Upper lobe of left lung (tissue), 6 donors: ENCODE results near the gene ACOX2. TPM values are rescaled to one million over a fixed set of nuclear protein-coding genes. Genes with fewer than 3 reads are reported as not detected.

Experiments used
- ATAC-seq, 2 donors: fragments of 200-7000 bp; cut with Tn5 transposase; one replicate each; pipeline ENCODE4 v1.9.1; 2022; ENCODE audit warnings: mild to moderate bottlenecking in 2 of 2, moderate library complexity in 2 of 2; ENCODE audit not compliant: low FRiP score in 2 of 2
- DNase-seq, 2 donors: peaks; one replicate each; pipeline ENCODE4 v3.0.0-alpha.2; 2019 to 2020
- H3K27ac ChIP-seq, 4 donors: fragments of 200-600 bp; sonication (generic); one replicate each; pipeline ENCODE4 v1.5.1; 2016 to 2019
- H3K27me3 ChIP-seq, 4 donors: fragments of 200-600 bp; sonication (generic); one replicate each; pipeline ENCODE4 v1.5.1; 2017 to 2019
- H3K36me3 ChIP-seq, 4 donors: fragments of 200-600 bp; sonication (generic); one replicate each; pipeline ENCODE4 v1.5.1; 2016 to 2019
- H3K4me1 ChIP-seq, 4 donors: fragments of 200-600 bp; sonication (generic); one replicate each; pipeline ENCODE4 v1.5.1; 2018 to 2019
- H3K4me3 ChIP-seq, 4 donors: fragments of 200-600 bp; sonication (generic); one replicate each; pipeline ENCODE4 v1.5.1; 2017 to 2019; ENCODE audit warnings: mild to moderate bottlenecking in 2 of 4, moderate library complexity in 1 of 4
- H3K9me3 ChIP-seq, 4 donors: fragments of 200-600 bp; sonication (generic); one replicate each; pipeline ENCODE4 v1.5.1; 2018 to 2019
- CTCF ChIP-seq, 6 experiments: fragments of 450-650 bp in 4 of 6; fragments of 200-600 bp in 2 of 6; sonication (generic) in 2 of 6; IDR thresholded peaks; one replicate each; pipeline ENCODE4 v1.5.1; 2016 to 2019; ENCODE audit warnings: antibody characterized with exemption in 6 of 6
- EP300 ChIP-seq, 4 donors: sonication (generic); formaldehyde crosslinking; IDR thresholded peaks; one replicate each; pipeline ENCODE4 v1.5.1; 2017; ENCODE audit warnings: antibody characterized with exemption in 4 of 4, control low read depth in 2 of 4
- POLR2A ChIP-seq, 4 donors: fragments of 450-650 bp; IDR thresholded peaks; one replicate each; pipeline ENCODE4 v1.5.1; 2016 to 2017; ENCODE audit warnings: antibody characterized with exemption in 4 of 4, mild to moderate bottlenecking in 2 of 4
- POLR2AphosphoS5 ChIP-seq, 2 donors: sonication (generic); formaldehyde crosslinking; IDR thresholded peaks; one replicate each; pipeline ENCODE4 v1.5.1; 2017; ENCODE audit warnings: antibody characterized with exemption in 2 of 2
- WGBS, 2 donors: methylation state at CpG; one replicate each; pipeline ENCODE4 v1.1.5; 2017 to 2018; 5-methylcytosine and 5-hydroxymethylcytosine counted together
- total RNA-seq, 6 donors: library from RNA; depleted of rRNA in 4 of 6; stranded (reverse); fragments of >200 nt in 4 of 6; gene quantifications; one replicate each; pipeline versions ENCODE4 v1.1.0 to v1.2.1, GENCODE V29; 2016 to 2021
- donor health status: DM: no; HTN: no; CAD: no; lungs with moderate emphysema.
- donor health status: DM: no; HTN: yes; CAD: no; lungs with severe emphysema.

The ACOX2 gene
- total RNA-seq, 6 donors from 2014 or later = 5.2 to 32.5 (median 15.8) TPM

DNA sequence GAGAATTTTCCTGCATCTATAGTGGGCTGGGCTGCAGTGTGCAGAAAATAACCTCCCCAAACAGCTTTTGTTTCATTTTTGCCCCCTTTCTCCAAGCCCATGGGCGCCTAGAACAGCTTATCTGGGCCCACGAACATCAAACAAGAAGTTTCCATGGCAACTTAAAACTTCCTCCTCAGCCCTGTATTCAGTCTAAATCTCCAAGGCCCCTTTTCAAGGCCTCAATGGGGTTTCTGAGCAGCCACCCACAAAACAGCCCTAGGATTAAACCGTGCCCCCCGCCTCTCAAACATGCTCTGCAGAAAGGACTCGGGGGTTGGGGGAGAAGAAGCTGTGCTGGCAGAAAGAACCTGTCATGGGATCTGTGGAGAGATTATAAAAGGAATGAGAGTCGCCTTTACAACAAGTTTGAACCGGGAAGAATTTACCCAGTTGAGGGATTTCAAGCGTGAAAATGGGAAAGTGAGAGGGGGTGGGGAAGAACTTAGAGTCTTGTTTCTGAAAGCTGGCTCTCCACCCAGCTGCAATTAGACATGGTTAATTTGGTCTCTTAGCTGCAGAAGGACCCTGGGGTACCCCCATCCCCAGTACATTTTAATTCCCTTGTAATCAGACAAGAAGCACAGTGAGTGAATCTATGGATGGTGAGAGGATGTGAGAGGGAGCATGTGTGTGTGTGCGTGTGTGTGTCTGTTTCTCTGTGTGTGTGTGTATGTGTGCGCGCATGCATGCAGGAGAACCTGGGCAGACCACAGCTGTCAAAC lies 44.5 kb upstream of the ACOX2 start:
- ATAC-seq (no peak), DNase-seq (no peak)
- Histone ChIP-seq H3K27ac (peak overlapping the region in 1 of 4 donors; percentile 20), H3K27me3 (peaks cover 0 to 5% (median 0%) of the 10 kb centered on the region in 4 donors), H3K9me3 (no peaks in the 10 kb centered on the region), H3K36me3 (no peaks in the 10 kb centered on the region), H3K4me1 (peaks cover 15 to 19% (median 16%) of the 10 kb centered on the region in 4 donors), H3K4me3 (no peak overlapping the region)
- TF ChIP-seq EP300 (IDR thresholded peaks at IDR 0.05) = no peak
- no peak for TF ChIP-seq POLR2A (IDR thresholded peaks at IDR 0.05)
- TF ChIP-seq CTCF (IDR thresholded peaks at IDR 0.05) = no peak
- no peak for TF ChIP-seq POLR2AphosphoS5 (IDR thresholded peaks at IDR 0.05)
- 67 to 68% methylated on average over 11 of the region's 11 CpGs for WGBS, 2 donors

DNA sequence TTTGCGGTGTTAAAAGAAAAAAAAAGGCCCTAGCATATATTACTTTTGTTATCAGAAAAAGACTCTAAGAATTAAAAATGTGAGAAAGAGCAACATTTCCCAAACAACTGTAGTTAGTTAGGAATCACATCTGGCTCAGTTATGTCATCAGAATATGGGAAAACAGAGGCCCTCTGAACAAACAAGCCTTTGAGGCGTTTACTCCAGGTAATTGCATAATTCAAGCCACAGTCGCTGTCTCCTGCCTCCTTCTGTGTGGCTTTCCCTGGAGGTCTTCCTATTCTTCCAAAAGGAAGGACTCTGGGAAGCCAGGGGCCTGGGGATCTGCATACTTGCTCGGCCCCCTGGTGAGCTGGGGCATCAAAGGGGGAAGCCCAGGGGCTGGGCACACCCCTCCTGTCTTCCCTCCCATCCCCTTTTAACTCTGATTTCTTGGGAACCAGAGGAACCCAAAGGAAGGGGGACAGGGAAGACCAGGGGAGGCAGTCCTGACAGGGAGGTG lies 43.9 kb upstream of the ACOX2 start:
- H3K27ac ChIP-seq = peak overlapping the region in 1 of 4 donors; percentile 20

DNA sequence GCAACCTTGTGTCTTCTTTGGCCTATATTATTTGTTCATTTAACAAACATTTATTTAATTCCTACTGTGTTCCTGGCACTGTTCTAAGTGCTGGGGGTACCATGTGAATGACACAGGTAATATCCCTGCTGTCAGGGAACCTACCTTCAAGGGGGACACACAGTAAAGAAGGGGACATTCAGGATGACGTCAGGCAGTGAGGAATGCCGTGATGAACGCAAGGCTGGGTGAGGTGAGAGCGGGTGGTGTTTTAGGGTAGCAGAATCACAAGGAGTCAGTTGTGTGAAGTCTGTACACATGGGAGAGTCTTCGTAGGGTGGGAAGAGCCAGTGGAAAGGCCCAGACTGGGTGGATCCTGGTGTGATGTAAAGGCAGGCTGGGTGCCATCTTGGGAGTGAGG lies 41.9 kb upstream of the ACOX2 start:
- H3K4me3 ChIP-seq = no peak overlapping the region
- no peak for TF ChIP-seq POLR2AphosphoS5 (IDR thresholded peaks at IDR 0.05)
- no peak for TF ChIP-seq POLR2A (IDR thresholded peaks at IDR 0.05)
- TF ChIP-seq CTCF (IDR thresholded peaks at IDR 0.05) = no peak
- TF ChIP-seq EP300 (IDR thresholded peaks at IDR 0.05) = no peak
- DNase-seq (no peak), ATAC-seq (no peak)
- 92 to 94% methylated on average over 5 of the region's 5 CpGs for WGBS, 2 donors
- no peaks in the 10 kb centered on the region for H3K27me3 ChIP-seq
- H3K27ac ChIP-seq = peak overlapping the region; percentile 73 to 91 (median 88)
- peaks cover 5 to 7% (median 6%) of the 10 kb centered on the region in 4 donors for H3K4me1 ChIP-seq
- no peaks in the 10 kb centered on the region for H3K9me3 ChIP-seq
- no peaks in the 10 kb centered on the region for H3K36me3 ChIP-seq

More for the DNA sequence above, 43.9 kb upstream of the ACOX2 start:
- Histone ChIP-seq H3K4me1 (peaks cover 11 to 17% (median 15%) of the 10 kb centered on the region in 4 donors), H3K36me3 (no peaks in the 10 kb centered on the region), H3K4me3 (no peak overlapping the region), H3K27me3 (peaks cover 0 to under 1% (median 0%) of the 10 kb centered on the region in 4 donors), H3K9me3 (no peaks in the 10 kb centered on the region)
- DNase-seq (no peak), ATAC-seq (no peak)
- WGBS, 2 donors = 79 to 92% methylated on average over 4 of the region's 4 CpGs
- no peak for TF ChIP-seq CTCF (IDR thresholded peaks at IDR 0.05)
- TF ChIP-seq POLR2A (IDR thresholded peaks at IDR 0.05) = no peak
- no peak for TF ChIP-seq EP300 (IDR thresholded peaks at IDR 0.05)
- no peak for TF ChIP-seq POLR2AphosphoS5 (IDR thresholded peaks at IDR 0.05)

DNA sequence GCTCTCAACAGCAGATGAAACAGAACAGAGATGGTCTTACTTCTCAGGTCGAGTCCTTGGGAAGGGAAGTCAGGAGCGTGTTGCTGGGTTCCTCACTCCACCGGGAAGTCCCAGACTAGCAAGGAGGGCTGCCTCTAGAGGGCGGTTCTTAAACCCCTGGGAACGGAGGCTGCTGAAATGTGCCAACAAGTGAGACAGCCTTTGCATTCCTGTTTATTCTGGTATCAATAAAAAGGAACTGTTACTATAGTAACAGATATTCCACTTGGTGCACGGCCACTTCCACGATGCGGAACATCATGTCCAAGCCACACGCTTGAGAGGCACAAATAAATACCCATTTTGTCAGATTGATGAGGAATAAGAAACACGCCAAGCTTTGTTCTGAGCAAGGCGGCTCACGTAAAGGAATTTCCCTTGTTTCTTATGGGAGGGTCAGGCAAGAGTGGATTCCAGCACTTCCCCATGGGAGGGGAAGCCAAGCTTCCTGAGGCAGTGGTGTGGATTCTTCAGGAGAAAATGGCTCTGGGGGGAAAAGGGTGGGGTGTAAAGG lies 40.4 kb upstream of the ACOX2 start, which contains the start of gene FAM107A:
FAM107A (minus strand) TSS at position 123 of the 553 bp plus-strand sequence. CDS start 7,531 bp downstream, outside the sequence.
- peaks cover 0 to 8% (median 0%) of the 10 kb centered on the region in 4 donors for H3K36me3 ChIP-seq
- H3K9me3 ChIP-seq = no peaks in the 10 kb centered on the region
- peak within 1 kb of the TSS; percentile 33 to 51 (median 44) for H3K4me3 ChIP-seq
- TF ChIP-seq POLR2A (IDR thresholded peaks at IDR 0.05) = peak in 3 of 4 donors; percentile 39 to 74 (median 54)
- TF ChIP-seq EP300 (IDR thresholded peaks at IDR 0.05) = peak; percentile 87 to 98 (median 90)
- peak in 4 of 6 experiments; percentile 13 to 29 (median 16) for TF ChIP-seq CTCF (IDR thresholded peaks at IDR 0.05)
- peak; percentile 77 to 80 for TF ChIP-seq POLR2AphosphoS5 (IDR thresholded peaks at IDR 0.05)
- H3K27me3 ChIP-seq = no peaks in the 10 kb centered on the region
- peak within 1 kb of the TSS; percentile 73 to 96 (median 89) for H3K27ac ChIP-seq
- 12 to 23% methylated on average over 12 of the region's 12 CpGs for WGBS, 2 donors
- H3K4me1 ChIP-seq = peaks cover 5 to 11% (median 7%) of the 10 kb centered on the region in 4 donors
- peak in 1 of 2 donors; percentile 55 for DNase-seq
- ATAC-seq = peak; percentile 70 to 74
